MCF 10A (cell line): ENCODE measurements around the gene PTPRF. TPM values are rescaled to one million over a fixed set of nuclear protein-coding genes. Genes with fewer than 3 reads are reported as not detected.

Experiments
- BruUV-seq: library from RNA; stranded (reverse); fragments of 400-500 nt; replicated peaks from 2 replicates; lab custom pipeline; 2021; lab: Mats Ljungman, UMichigan
- CTCF ChIA-PET: fragments of 300-600 bp; sonication (Branson Sonifier 250); formaldehyde crosslinking; extraction: SDS; loops from one replicate; lab custom pipeline; 2021; ENCODE audit warnings: antibody characterized with exemption, inconsistent platforms; lab: Yijun Ruan, JAX
- POLR2A ChIA-PET: fragments of 300-600, 350-650 bp; sonication (Branson Sonifier 250); formaldehyde crosslinking; extraction: SDS; loops from one replicate; lab custom pipeline; 2020; ENCODE audit warnings: antibody characterized with exemption, inconsistent platforms; lab: Yijun Ruan, JAX
- DNase-seq: peaks from one replicate; pipeline ENCODE4 v3.0.0-alpha.2; 2018; ENCODE audit not compliant: unreplicated experiment
- H3K27ac Mint-ChIP-seq: one replicate; pipeline ENCODE4 v1.8.0; 2022; ENCODE audit warnings: mild to moderate bottlenecking, low read depth, mixed read lengths; ENCODE audit not compliant: unreplicated experiment
- H3K27me3 Mint-ChIP-seq: one replicate; pipeline ENCODE4 v1.8.0; 2022; ENCODE audit warnings: mixed read lengths; ENCODE audit not compliant: insufficient read depth, unreplicated experiment
- H3K36me3 Mint-ChIP-seq: one replicate; pipeline ENCODE4 v1.8.0; 2022; ENCODE audit warnings: mild to moderate bottlenecking, moderate library complexity, mixed read lengths; ENCODE audit not compliant: insufficient read depth, unreplicated experiment
- H3K4me1 Mint-ChIP-seq: one replicate; pipeline ENCODE4 v1.8.0; 2022; ENCODE audit warnings: mixed read lengths; ENCODE audit not compliant: insufficient read depth, unreplicated experiment
- H3K4me3 Mint-ChIP-seq: one replicate; pipeline ENCODE4 v1.8.0; 2022; ENCODE audit warnings: mild to moderate bottlenecking, moderate library complexity, mixed read lengths; ENCODE audit not compliant: unreplicated experiment
- H3K9me3 Mint-ChIP-seq: one replicate; pipeline ENCODE4 v1.8.0; 2022; ENCODE audit warnings: mixed read lengths; ENCODE audit not compliant: unreplicated experiment
- CTCF ChIP-seq: fragments of 200-600 bp; IDR thresholded peaks from one replicate; pipeline ENCODE4 v1.8.0; 2022; ENCODE audit warnings: antibody characterized with exemption, mild to moderate bottlenecking; ENCODE audit not compliant: unreplicated experiment
- intact Hi-C: fragments of 100-400 bp; cut with micrococcal nuclease; formaldehyde crosslinking; loops from 2 replicates; pipeline ENCODE4 v1.14.1; 2022
- total RNA-seq: library from RNA; stranded (reverse); gene quantifications from 2 replicates; pipeline ENCODE4 v1.2.3, GENCODE V29; 2022

Gene PTPRF
- total RNA-seq, 1 experiment from 2014 or later = 67.2 TPM

- ChIA-PET POLR2A (no interaction called here), CTCF (no interaction called here)
- H3K4me3 Mint-ChIP-seq = no peak overlapping the region
- no peak overlapping the region for H3K27ac Mint-ChIP-seq
- no peaks in the 10 kb centered on the region for H3K4me1 Mint-ChIP-seq
- intact Hi-C loops = no loop called here
- no TSS peak for BruUV-seq
- no peaks in the 10 kb centered on the region for H3K9me3 Mint-ChIP-seq
- peaks cover 4% of the 10 kb centered on the region for H3K27me3 Mint-ChIP-seq
- no peak for TF ChIP-seq CTCF
- no peaks in the 10 kb centered on the region for H3K36me3 Mint-ChIP-seq
- DNase-seq = no peak
These were observed 25.5 kb upstream of the PTPRF start for GRCh38 chr1:43505077-43505780.

GRCh38 chr1:43506233-43506632 lies 24.4 kb upstream of the PTPRF start:
- DNase-seq = peak; percentile 60
- Mint-ChIP-seq H3K27me3 (no peaks in the 10 kb centered on the region), H3K4me3 (no peak overlapping the region), H3K9me3 (no peaks in the 10 kb centered on the region), H3K36me3 (no peaks in the 10 kb centered on the region), H3K4me1 (no peaks in the 10 kb centered on the region), H3K27ac (no peak overlapping the region)
- TF ChIP-seq CTCF = no peak
- no TSS peak for BruUV-seq
- POLR2A ChIA-PET = interaction anchor here (0.7 kb wide), 1 partner anchor 12 kb away, joined by 3 read pairs; no protein-coding TSS in a partner anchor
- CTCF ChIA-PET = no interaction called here
- intact Hi-C loops = no loop called here

- no peaks in the 10 kb centered on the region for H3K4me1 Mint-ChIP-seq
- H3K36me3 Mint-ChIP-seq = no peaks in the 10 kb centered on the region
- CTCF ChIA-PET = interaction anchor here (0.7 kb wide), 1 partner anchor 219 kb away, joined by 3 read pairs; no protein-coding TSS in a partner anchor
- POLR2A ChIA-PET = no interaction called here
- no peak overlapping the region for H3K4me3 Mint-ChIP-seq
- no TSS peak for BruUV-seq
- intact Hi-C loops = no loop called here
- no peaks in the 10 kb centered on the region for H3K9me3 Mint-ChIP-seq
- DNase-seq = no peak
- no peak for TF ChIP-seq CTCF
- H3K27me3 Mint-ChIP-seq = no peaks in the 10 kb centered on the region
- H3K27ac Mint-ChIP-seq = no peak overlapping the region
These were observed 23.1 kb upstream of the PTPRF start for GRCh38 chr1:43507296-43508295.
